Measurements from ENCODE around the gene SRGAP2B.
"Not testable (repeated sequence)": the region's sequence is repeated elsewhere in the genome, so short reads cannot be mapped to it uniquely, and the experiment has no call there.

Gene SRGAP2B

DNA sequence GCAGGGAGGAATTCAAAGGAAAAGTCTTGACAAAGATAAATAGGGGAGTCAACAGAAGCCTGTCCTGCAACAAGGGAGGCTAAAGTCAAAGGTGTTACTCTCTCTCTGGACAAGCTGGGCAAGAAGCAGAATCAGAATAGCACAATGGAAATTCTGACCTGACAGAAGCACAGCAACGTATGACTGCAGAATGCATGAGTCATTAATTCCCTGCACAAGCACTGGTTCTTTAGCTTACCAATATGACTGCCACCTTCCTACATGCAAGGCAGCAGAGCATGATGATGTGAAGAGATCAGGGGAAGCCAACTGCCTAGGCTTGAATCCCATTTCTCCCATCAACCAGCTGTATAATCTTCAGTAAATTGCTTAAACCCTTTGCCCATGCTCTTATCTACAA lies 153.4 kb downstream of the SRGAP2B start:
- H3K4ac ChIP-seq (ENCODE audit: low read length); H3K27me3 ChIP-seq (ENCODE audit: control insufficient read depth in 3 of 3, insufficient read depth in 3 of 3, low read depth in 1 of 3, low read length in 3 of 3); H3K9me3 ChIP-seq (replicated peaks in 1 of 2; ENCODE audit: control insufficient read depth in 2 of 2, insufficient read depth in 1 of 2, low read depth in 1 of 2, low read length in 2 of 2); H3K14ac ChIP-seq (ENCODE audit: low read length); H4K91ac ChIP-seq (ENCODE audit: low read depth, low read length, poor library complexity); H2AK5ac ChIP-seq (ENCODE audit: low read depth, low read length); H4K8ac ChIP-seq (ENCODE audit: low read depth, low read length); H3K4me1 ChIP-seq (ENCODE audit: control insufficient read depth in 2 of 2, insufficient read depth in 1 of 2, low read depth in 1 of 2, low read length in 2 of 2); H3K27ac ChIP-seq (replicated peaks; ENCODE audit: low read length); DNase-seq (ENCODE audit: low spot score); H2AFZ ChIP-seq (ENCODE audit: low read length); H3K36me3 ChIP-seq (replicated peaks in 1 of 2; ENCODE audit: control insufficient read depth in 2 of 2, insufficient read depth in 2 of 2, low read length in 2 of 2); H2BK5ac ChIP-seq (ENCODE audit: low read length); H3K79me1 ChIP-seq (ENCODE audit: low read depth, low read length); H3K4me2 ChIP-seq (ENCODE audit: insufficient read depth, low read length, poor library complexity, severe bottlenecking); H3K18ac ChIP-seq (ENCODE audit: low read length); H2BK120ac ChIP-seq (ENCODE audit: low read depth, low read length); H3K23ac ChIP-seq (ENCODE audit: low read depth, low read length, poor library complexity); H3K9ac ChIP-seq (ENCODE audit: low read depth, low read length, poor library complexity); H2BK15ac ChIP-seq (ENCODE audit: low read length); H2BK12ac ChIP-seq (ENCODE audit: low read length); H3K4me3 ChIP-seq (ENCODE audit: low read length in 2 of 2): not testable (repeated sequence)
- WGBS, 2 donors (ENCODE audit: extremely low coverage in 2 of 2, insufficient read length in 2 of 2, insufficient replicate concordance in 1 of 2): no CpG with 5 or more reads among the region's 1 CpG

DNA sequence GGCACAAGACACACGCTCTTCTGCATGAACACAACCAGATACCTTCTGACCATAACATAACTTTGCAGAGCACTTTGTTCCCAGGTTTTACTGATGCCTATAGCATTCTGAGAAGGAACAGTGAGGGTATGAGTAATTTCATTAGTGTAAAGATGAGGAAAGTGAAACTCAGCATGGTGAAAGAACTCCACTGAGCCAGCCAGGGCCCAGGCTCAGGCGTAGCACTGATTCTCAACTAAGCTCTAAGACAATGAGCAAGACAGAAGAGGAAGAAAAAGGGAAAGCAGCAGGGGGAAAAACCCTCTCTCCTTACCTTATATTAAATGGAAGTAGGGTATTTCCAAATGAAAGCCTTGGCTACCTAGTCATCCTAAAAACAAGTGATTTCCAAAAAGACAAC lies 155.1 kb downstream of the SRGAP2B start:
- not testable (repeated sequence) for H4K8ac ChIP-seq (ENCODE audit: low read depth, low read length); H3K23ac ChIP-seq (ENCODE audit: low read depth, low read length, poor library complexity); H4K91ac ChIP-seq (ENCODE audit: low read depth, low read length, poor library complexity)

DNA sequence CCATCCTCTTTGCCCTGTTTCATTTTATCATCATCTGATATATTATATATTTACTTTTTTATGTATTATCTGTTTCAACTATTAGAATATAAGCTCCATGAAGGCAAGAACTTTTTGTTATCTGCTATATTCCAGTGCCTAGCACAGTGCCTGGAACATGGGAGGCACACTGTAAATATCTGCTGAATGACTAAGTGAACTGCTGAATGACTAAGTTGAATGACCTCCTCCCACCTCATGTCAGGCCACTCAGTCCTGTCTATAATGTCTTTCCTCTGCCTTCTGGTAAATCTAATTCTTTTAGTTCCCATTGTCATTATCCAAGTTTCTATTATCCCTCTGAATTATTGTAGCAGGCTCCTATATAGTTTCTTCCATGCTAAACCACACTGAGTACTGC lies 156.5 kb downstream of the SRGAP2B start:
- not testable (repeated sequence) for H4K8ac ChIP-seq (ENCODE audit: low read depth, low read length); H3K4me2 ChIP-seq (ENCODE audit: insufficient read depth, low read length, poor library complexity, severe bottlenecking); H2BK120ac ChIP-seq (ENCODE audit: low read depth, low read length); H4K91ac ChIP-seq (ENCODE audit: low read depth, low read length, poor library complexity); H2BK5ac ChIP-seq (ENCODE audit: low read length); H3K79me1 ChIP-seq (ENCODE audit: low read depth, low read length); H3K14ac ChIP-seq (ENCODE audit: low read length); H3K23ac ChIP-seq (ENCODE audit: low read depth, low read length, poor library complexity); H2BK15ac ChIP-seq (ENCODE audit: low read length); H3K4ac ChIP-seq (ENCODE audit: low read length); H2BK12ac ChIP-seq (ENCODE audit: low read length); H3K9ac ChIP-seq (ENCODE audit: low read depth, low read length, poor library complexity); H2AFZ ChIP-seq (ENCODE audit: low read length); H3K27ac ChIP-seq (replicated peaks; ENCODE audit: low read length); H3K4me3 ChIP-seq (ENCODE audit: low read length in 2 of 2); H3K9me3 ChIP-seq (replicated peaks in 1 of 2; ENCODE audit: control insufficient read depth in 2 of 2, insufficient read depth in 1 of 2, low read depth in 1 of 2, low read length in 2 of 2); H3K4me1 ChIP-seq (ENCODE audit: control insufficient read depth in 2 of 2, insufficient read depth in 1 of 2, low read depth in 1 of 2, low read length in 2 of 2); H3K36me3 ChIP-seq (replicated peaks in 1 of 2; ENCODE audit: control insufficient read depth in 2 of 2, insufficient read depth in 2 of 2, low read length in 2 of 2); H3K18ac ChIP-seq (ENCODE audit: low read length); H2AK5ac ChIP-seq (ENCODE audit: low read depth, low read length); DNase-seq (ENCODE audit: low spot score); H3K27me3 ChIP-seq (ENCODE audit: control insufficient read depth in 3 of 3, insufficient read depth in 3 of 3, low read depth in 1 of 3, low read length in 3 of 3)

More for the DNA sequence above, 155.1 kb downstream of the SRGAP2B start:
- not testable (repeated sequence) for H3K9me3 ChIP-seq (replicated peaks in 1 of 2; ENCODE audit: control insufficient read depth in 2 of 2, insufficient read depth in 1 of 2, low read depth in 1 of 2, low read length in 2 of 2); H2BK15ac ChIP-seq (ENCODE audit: low read length); H3K9ac ChIP-seq (ENCODE audit: low read depth, low read length, poor library complexity); H3K4me2 ChIP-seq (ENCODE audit: insufficient read depth, low read length, poor library complexity, severe bottlenecking); H3K27ac ChIP-seq (replicated peaks; ENCODE audit: low read length); H3K14ac ChIP-seq (ENCODE audit: low read length); H3K4me1 ChIP-seq (ENCODE audit: control insufficient read depth in 2 of 2, insufficient read depth in 1 of 2, low read depth in 1 of 2, low read length in 2 of 2); H2AK5ac ChIP-seq (ENCODE audit: low read depth, low read length); H2AFZ ChIP-seq (ENCODE audit: low read length); H2BK12ac ChIP-seq (ENCODE audit: low read length); H2BK5ac ChIP-seq (ENCODE audit: low read length); H2BK120ac ChIP-seq (ENCODE audit: low read depth, low read length); H3K79me1 ChIP-seq (ENCODE audit: low read depth, low read length); H3K27me3 ChIP-seq (ENCODE audit: control insufficient read depth in 3 of 3, insufficient read depth in 3 of 3, low read depth in 1 of 3, low read length in 3 of 3); H3K18ac ChIP-seq (ENCODE audit: low read length); H3K4me3 ChIP-seq (ENCODE audit: low read length in 2 of 2); DNase-seq (ENCODE audit: low spot score); H3K36me3 ChIP-seq (replicated peaks in 1 of 2; ENCODE audit: control insufficient read depth in 2 of 2, insufficient read depth in 2 of 2, low read length in 2 of 2); H3K4ac ChIP-seq (ENCODE audit: low read length)
- no CpG with 5 or more reads among the region's 2 CpGs for WGBS, 2 donors (ENCODE audit: extremely low coverage in 2 of 2, insufficient read length in 2 of 2, insufficient replicate concordance in 1 of 2)

DNA sequence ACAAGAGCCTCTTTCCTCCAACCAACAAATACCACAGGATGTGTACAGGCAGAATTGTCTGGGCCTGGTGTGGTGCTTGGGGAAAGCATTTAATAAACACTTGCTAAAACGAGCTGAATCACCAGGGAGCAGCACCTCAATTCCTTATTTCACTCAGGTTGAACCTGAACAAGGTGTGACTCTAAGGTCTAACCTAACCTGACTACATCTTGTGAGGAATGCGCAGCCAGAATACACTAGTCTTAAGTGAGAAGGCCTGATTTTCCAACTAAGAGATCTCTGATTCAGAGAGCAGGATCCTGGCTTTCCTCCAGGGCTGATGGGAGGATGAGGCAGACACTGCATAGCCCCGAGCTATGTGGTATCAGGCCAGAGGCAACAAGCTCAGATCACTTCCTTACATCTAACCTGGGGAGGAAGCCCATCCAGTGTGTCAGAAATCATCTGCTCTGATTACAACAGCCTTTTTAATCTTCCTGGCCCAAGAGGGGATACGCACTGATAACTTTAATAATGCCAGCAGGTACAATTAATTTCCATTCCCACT lies 158.9 kb downstream of the SRGAP2B start:
- not testable (repeated sequence) for H3K27ac ChIP-seq (replicated peaks; ENCODE audit: low read length); H3K9ac ChIP-seq (ENCODE audit: low read depth, low read length, poor library complexity); DNase-seq (ENCODE audit: low spot score); H2AFZ ChIP-seq (ENCODE audit: low read length); H2BK12ac ChIP-seq (ENCODE audit: low read length); H3K4me2 ChIP-seq (ENCODE audit: insufficient read depth, low read length, poor library complexity, severe bottlenecking); H3K4me3 ChIP-seq (ENCODE audit: low read length in 2 of 2); H3K4ac ChIP-seq (ENCODE audit: low read length); H3K27me3 ChIP-seq (ENCODE audit: control insufficient read depth in 3 of 3, insufficient read depth in 3 of 3, low read depth in 1 of 3, low read length in 3 of 3); H3K79me1 ChIP-seq (ENCODE audit: low read depth, low read length); H3K36me3 ChIP-seq (replicated peaks in 1 of 2; ENCODE audit: control insufficient read depth in 2 of 2, insufficient read depth in 2 of 2, low read length in 2 of 2); H3K14ac ChIP-seq (ENCODE audit: low read length); H2BK5ac ChIP-seq (ENCODE audit: low read length); H4K8ac ChIP-seq (ENCODE audit: low read depth, low read length); H3K9me3 ChIP-seq (replicated peaks in 1 of 2; ENCODE audit: control insufficient read depth in 2 of 2, insufficient read depth in 1 of 2, low read depth in 1 of 2, low read length in 2 of 2); H2BK15ac ChIP-seq (ENCODE audit: low read length); H3K23ac ChIP-seq (ENCODE audit: low read depth, low read length, poor library complexity); H2AK5ac ChIP-seq (ENCODE audit: low read depth, low read length); H3K4me1 ChIP-seq (ENCODE audit: control insufficient read depth in 2 of 2, insufficient read depth in 1 of 2, low read depth in 1 of 2, low read length in 2 of 2); H2BK120ac ChIP-seq (ENCODE audit: low read depth, low read length); H3K18ac ChIP-seq (ENCODE audit: low read length); H4K91ac ChIP-seq (ENCODE audit: low read depth, low read length, poor library complexity)
- WGBS, 2 donors (ENCODE audit: extremely low coverage in 2 of 2, insufficient read length in 2 of 2, insufficient replicate concordance in 1 of 2): no CpG with 5 or more reads among the region's 4 CpGs

Measured in neuronal stem cell (in vitro differentiated cells).